Measurements from ENCODE around the gene COL4A5.

COL4A5 gene

DNA sequence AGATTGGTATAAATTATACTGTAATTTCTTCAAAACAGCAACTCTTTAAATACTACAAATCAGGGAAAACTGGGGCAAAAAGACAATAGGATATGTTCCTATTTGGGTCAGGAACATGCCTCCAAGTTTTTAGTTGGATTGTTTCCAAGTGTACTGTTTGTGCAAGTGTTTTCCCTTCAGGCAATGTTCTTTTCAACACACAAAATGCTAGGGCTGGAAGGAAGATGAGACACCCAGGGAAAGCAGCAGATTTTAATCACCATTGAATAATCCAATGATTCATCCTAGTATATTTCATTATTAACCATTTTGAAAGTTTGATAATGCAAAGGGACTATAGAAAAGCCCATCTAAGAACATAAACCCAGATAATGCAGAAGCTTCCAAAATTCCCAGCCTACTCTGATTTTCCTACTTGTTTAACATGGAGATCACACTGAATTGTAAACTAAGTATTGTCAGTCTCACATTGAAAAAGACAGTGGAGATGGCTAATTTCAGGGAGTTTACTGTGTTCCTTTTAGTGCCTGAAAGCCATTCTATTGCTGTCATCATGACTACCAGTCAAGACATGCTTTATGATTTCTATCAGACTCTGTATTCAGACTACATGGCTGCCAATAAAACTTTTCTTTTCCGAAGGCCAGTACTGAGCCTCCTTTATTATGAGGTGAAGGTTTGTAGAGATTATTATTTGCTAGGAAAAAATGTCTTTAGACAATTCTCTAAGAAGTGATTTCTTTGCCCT lies 40.0 kb upstream of the COL4A5 start:
- no peaks in the 10 kb centered on the region for H3K36me3 Mint-ChIP-seq (ENCODE audit: low read depth)
- H3K27me3 Mint-ChIP-seq (ENCODE audit: low read depth, poor library complexity) = no peaks in the 10 kb centered on the region
- TF ChIP-seq, protein P1, sequence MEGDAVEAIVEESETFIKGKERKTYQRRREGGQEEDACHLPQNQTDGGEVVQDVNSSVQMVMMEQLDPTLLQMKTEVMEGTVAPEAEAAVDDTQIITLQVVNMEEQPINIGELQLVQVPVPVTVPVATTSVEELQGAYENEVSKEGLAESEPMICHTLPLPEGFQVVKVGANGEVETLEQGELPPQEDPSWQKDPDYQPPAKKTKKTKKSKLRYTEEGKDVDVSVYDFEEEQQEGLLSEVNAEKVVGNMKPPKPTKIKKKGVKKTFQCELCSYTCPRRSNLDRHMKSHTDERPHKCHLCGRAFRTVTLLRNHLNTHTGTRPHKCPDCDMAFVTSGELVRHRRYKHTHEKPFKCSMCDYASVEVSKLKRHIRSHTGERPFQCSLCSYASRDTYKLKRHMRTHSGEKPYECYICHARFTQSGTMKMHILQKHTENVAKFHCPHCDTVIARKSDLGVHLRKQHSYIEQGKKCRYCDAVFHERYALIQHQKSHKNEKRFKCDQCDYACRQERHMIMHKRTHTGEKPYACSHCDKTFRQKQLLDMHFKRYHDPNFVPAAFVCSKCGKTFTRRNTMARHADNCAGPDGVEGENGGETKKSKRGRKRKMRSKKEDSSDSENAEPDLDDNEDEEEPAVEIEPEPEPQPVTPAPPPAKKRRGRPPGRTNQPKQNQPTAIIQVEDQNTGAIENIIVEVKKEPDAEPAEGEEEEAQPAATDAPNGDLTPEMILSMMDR (IDR thresholded peaks at IDR 0.05) = no peak
- H3K27ac Mint-ChIP-seq = no peak overlapping the region
- H3K4me1 Mint-ChIP-seq = peaks cover 15% of the 10 kb centered on the region
- H3K9me3 Mint-ChIP-seq = no peaks in the 10 kb centered on the region
- DNase-seq = no peak
- H3K4me3 Mint-ChIP-seq = no peak overlapping the region

DNA sequence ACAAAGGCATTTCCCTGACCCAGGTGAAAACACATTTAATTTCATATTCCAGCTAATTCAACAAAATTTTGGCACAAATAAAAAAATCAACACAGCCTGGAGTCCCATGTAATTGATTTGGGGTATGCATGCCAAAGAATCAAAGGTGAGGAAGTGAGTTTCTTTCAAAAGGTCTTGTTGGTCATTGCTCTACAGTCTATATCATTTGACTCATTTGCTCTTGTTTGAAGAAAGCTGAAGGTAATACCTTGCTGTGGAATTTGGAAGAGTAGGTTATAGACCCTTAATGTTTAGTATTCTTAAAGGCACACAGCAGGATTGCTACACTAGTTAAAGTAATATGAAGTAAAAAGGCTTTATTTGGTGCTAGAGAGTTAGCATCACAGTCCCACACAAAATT lies 26.9 kb upstream of the COL4A5 start:
- peaks cover 5% of the 10 kb centered on the region for H3K36me3 Mint-ChIP-seq (ENCODE audit: low read depth)
- TF ChIP-seq, protein P1 (IDR thresholded peaks at IDR 0.05) = no peak
- H3K27ac Mint-ChIP-seq = no peak overlapping the region
- no peak for DNase-seq
- no peaks in the 10 kb centered on the region for H3K27me3 Mint-ChIP-seq (ENCODE audit: low read depth, poor library complexity)
- H3K4me1 Mint-ChIP-seq = no peaks in the 10 kb centered on the region
- no peak overlapping the region for H3K4me3 Mint-ChIP-seq
- H3K9me3 Mint-ChIP-seq = no peaks in the 10 kb centered on the region

DNA sequence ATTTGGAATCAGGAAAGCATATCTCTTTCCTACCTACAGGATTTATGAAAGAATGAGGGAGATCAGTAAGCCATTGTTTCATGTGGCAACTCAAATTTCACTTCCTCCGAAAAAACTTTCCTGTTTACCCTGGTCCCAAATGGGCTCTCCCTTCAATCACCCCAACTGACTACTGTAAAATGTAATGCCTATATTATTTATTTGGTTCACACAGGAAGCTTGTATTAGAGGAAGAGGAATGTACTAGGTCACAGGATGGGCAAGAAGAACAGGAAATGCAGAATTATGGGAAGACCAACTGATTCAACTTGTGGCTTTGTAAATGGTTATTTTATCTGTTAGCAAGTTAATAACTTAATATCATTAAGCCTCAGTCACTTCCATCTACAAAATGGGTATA lies 24.5 kb upstream of the COL4A5 start:
- TF ChIP-seq, protein P1 (IDR thresholded peaks at IDR 0.05) = no peak
- Mint-ChIP-seq H3K27me3 (ENCODE audit: low read depth, poor library complexity) (no peaks in the 10 kb centered on the region), H3K9me3 (no peaks in the 10 kb centered on the region), H3K4me3 (no peak overlapping the region), H3K36me3 (ENCODE audit: low read depth) (no peaks in the 10 kb centered on the region), H3K4me1 (no peaks in the 10 kb centered on the region), H3K27ac (no peak overlapping the region)
- no peak for DNase-seq

DNA sequence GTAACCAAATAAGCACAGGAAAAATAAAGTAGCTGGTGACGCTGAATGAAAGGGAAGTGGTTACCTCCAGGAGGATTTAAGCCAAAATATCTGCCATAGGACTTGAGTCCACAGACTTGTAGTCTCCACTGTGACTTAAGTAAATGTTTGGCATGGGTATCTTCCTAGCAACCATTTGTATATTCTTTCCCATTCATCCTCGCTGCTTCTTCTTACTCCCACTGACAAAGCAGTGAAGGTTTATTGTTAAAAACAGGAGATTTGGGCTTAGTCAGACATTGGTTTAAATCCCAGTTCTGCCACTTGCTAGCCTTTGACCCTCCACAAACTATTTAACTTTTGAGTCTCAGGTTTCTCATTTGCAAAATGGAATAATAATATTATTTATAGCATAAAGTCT lies 23.7 kb upstream of the COL4A5 start:
- no peaks in the 10 kb centered on the region for H3K27me3 Mint-ChIP-seq (ENCODE audit: low read depth, poor library complexity)
- H3K4me3 Mint-ChIP-seq = no peak overlapping the region
- H3K9me3 Mint-ChIP-seq = no peaks in the 10 kb centered on the region
- no peak for DNase-seq
- H3K4me1 Mint-ChIP-seq = no peaks in the 10 kb centered on the region
- H3K27ac Mint-ChIP-seq = no peak overlapping the region
- no peaks in the 10 kb centered on the region for H3K36me3 Mint-ChIP-seq (ENCODE audit: low read depth)
- TF ChIP-seq, protein P1 (IDR thresholded peaks at IDR 0.05) = no peak

DNA sequence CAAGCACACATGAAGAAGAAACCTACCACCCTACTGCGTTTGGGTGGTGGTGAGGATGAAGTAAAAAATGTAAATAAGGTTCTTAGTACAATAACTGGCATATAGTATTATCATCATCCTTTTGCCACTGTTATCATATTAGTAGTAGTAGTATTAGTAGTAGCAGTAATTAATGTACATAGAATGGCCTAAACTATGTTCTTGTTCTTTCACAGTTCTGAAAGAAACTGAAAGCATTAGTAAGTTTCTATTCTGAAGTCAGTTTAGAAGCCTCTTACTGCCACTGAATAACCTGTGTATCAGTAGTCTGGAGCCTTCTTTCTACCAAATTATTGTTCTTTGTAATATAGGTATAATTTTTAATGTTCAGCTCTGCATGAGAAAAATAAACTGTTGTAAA lies 22.4 kb upstream of the COL4A5 start:
- H3K36me3 Mint-ChIP-seq (ENCODE audit: low read depth) = peaks cover 5% of the 10 kb centered on the region
- no peak for DNase-seq

More for the DNA sequence above, 22.4 kb upstream of the COL4A5 start:
- H3K9me3 Mint-ChIP-seq = no peaks in the 10 kb centered on the region
- no peaks in the 10 kb centered on the region for H3K27me3 Mint-ChIP-seq (ENCODE audit: low read depth, poor library complexity)
- H3K27ac Mint-ChIP-seq = no peak overlapping the region
- TF ChIP-seq, protein P1 (IDR thresholded peaks at IDR 0.05) = no peak
- H3K4me1 Mint-ChIP-seq = no peaks in the 10 kb centered on the region
- H3K4me3 Mint-ChIP-seq = no peak overlapping the region

Measured in nephron progenitor cell (in vitro differentiated cells).